ENCODE results near the gene SCAPER. TPM values are rescaled to one million over a fixed set of nuclear protein-coding genes. Genes with fewer than 3 reads are reported as not detected.

The SCAPER gene
- total RNA-seq, 2 experiments from 2014 or later = 31.4 to 32.7 TPM

DNA sequence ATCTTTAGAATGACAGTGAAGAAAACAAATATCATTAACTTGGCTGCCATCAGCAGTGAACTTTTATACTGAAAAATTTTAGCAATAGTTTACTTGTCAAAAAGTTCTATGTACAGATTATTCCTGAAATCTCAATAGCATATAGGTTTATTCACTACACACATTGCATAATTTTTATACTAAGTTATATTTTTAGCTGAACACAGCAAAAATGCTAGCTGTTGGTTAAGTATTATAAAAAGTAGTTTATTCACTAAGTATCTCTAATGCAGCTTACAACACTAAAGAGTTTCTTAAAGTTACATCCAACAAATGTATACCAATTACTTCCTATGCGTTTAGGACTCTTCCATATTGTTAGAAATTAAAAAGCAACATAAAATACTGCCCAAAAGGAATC, 131.9 kb downstream of the SCAPER start:
- DNase-seq (no peak), ATAC-seq (no peak)
- intact Hi-C loops (cut with micrococcal nuclease) = no loop called here
- Mint-ChIP-seq H3K27ac (no peak overlapping the region), H3K4me1 (ENCODE audit: low read depth) (peaks cover 8% of the 10 kb centered on the region), H3K36me3 (ENCODE audit: low read depth) (peaks cover 21% of the 10 kb centered on the region), H3K9me3 (peaks cover 7% of the 10 kb centered on the region), H3K4me3 (no peak overlapping the region), H3K27me3 (no peaks in the 10 kb centered on the region)
- ChIA-PET CTCF (interaction anchor here (0.5 kb wide), 1 partner anchor 181 kb away, joined by 3 read pairs; no protein-coding TSS in a partner anchor), POLR2A (no interaction called here)
- TF ChIP-seq CTCF (IDR thresholded peaks at IDR 0.05) = no peak

GRCh38 chr15:76772776-76773175, 132.4 kb downstream of the SCAPER start:
- Mint-ChIP-seq H3K9me3 (peaks cover 7% of the 10 kb centered on the region), H3K36me3 (ENCODE audit: low read depth) (peaks cover 23% of the 10 kb centered on the region), H3K4me3 (no peak overlapping the region), H3K27ac (no peak overlapping the region), H3K4me1 (ENCODE audit: low read depth) (peaks cover 8% of the 10 kb centered on the region), H3K27me3 (no peaks in the 10 kb centered on the region)
- DNase-seq = no peak
- CTCF ChIA-PET = interaction anchor here (0.5 kb wide), 1 partner anchor 182 kb away, joined by 3 read pairs; no protein-coding TSS in a partner anchor
- no peak for TF ChIP-seq CTCF (IDR thresholded peaks at IDR 0.05)
- POLR2A ChIA-PET = no interaction called here
- intact Hi-C loops (cut with micrococcal nuclease) = no loop called here
- ATAC-seq = no peak

- ChIA-PET POLR2A (no interaction called here), CTCF (no interaction called here)
- Mint-ChIP-seq H3K4me1 (ENCODE audit: low read depth) (no peaks in the 10 kb centered on the region), H3K27ac (no peak overlapping the region), H3K9me3 (peaks cover 13% of the 10 kb centered on the region), H3K36me3 (ENCODE audit: low read depth) (peaks cover 56% of the 10 kb centered on the region), H3K4me3 (no peak overlapping the region), H3K27me3 (no peaks in the 10 kb centered on the region)
- DNase-seq (no peak), ATAC-seq (no peak)
- intact Hi-C loops (cut with micrococcal nuclease) = no loop called here
- TF ChIP-seq CTCF (IDR thresholded peaks at IDR 0.05) = no peak
Observed at GRCh38 chr15:76764004-76764403, 141.1 kb downstream of the SCAPER start.

- Mint-ChIP-seq H3K27me3 (no peaks in the 10 kb centered on the region), H3K9me3 (peaks cover 13% of the 10 kb centered on the region), H3K27ac (no peak overlapping the region), H3K36me3 (ENCODE audit: low read depth) (peaks cover 52% of the 10 kb centered on the region), H3K4me1 (ENCODE audit: low read depth) (no peaks in the 10 kb centered on the region), H3K4me3 (no peak overlapping the region)
- POLR2A ChIA-PET = no interaction called here
- DNase-seq (no peak), ATAC-seq (no peak)
- TF ChIP-seq CTCF (IDR thresholded peaks at IDR 0.05) = no peak
- intact Hi-C loops (cut with micrococcal nuclease) = no loop called here
- CTCF ChIA-PET = interaction anchor here (1.1 kb wide), 1 partner anchor 13 kb away, joined by 3 read pairs; no protein-coding TSS in a partner anchor
Observed at GRCh38 chr15:76763554-76763953, 141.6 kb downstream of the SCAPER start.

DNA sequence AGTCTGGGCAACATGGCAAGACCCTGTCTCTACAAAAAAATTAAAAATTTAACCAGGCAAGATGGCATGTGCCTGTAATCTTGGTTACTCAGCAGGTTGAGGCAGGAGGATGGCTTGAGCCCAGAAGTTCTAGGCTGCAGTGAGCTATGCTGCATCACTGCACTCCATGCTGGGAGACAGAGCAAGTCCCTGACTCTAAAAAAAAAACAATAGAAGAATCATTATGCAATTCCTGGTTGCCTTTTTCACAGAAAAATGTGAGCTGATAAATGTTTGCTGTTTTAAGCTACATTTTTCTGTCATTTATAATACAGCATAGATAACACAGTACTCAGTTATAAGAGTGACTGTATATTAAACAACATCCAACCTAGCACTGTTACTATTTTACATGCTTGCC, 148.8 kb downstream of the SCAPER start:
- H3K36me3 Mint-ChIP-seq (ENCODE audit: low read depth) = peaks cover 16% of the 10 kb centered on the region
- H3K27ac Mint-ChIP-seq = no peak overlapping the region
- intact Hi-C loops (cut with micrococcal nuclease) = no loop called here
- no peak for TF ChIP-seq CTCF (IDR thresholded peaks at IDR 0.05)
- no peak overlapping the region for H3K4me3 Mint-ChIP-seq
- H3K9me3 Mint-ChIP-seq = no peaks in the 10 kb centered on the region
- H3K27me3 Mint-ChIP-seq = no peaks in the 10 kb centered on the region
- CTCF ChIA-PET = no interaction called here
- POLR2A ChIA-PET = interaction anchor here (0.6 to 1.5 kb wide), 2 partner anchors 33 to 37 kb away, joined by 3 read pairs; no protein-coding TSS in a partner anchor
- ATAC-seq (no peak), DNase-seq (no peak)
- peaks cover 13% of the 10 kb centered on the region for H3K4me1 Mint-ChIP-seq (ENCODE audit: low read depth)
